ENCODE measurements around the gene PPFIA2. TPM values are rescaled to one million over a fixed set of nuclear protein-coding genes. Genes with fewer than 3 reads are reported as not detected.

The PPFIA2 gene
- total RNA-seq, 1 experiment from 2014 or later, result not detected

DNA sequence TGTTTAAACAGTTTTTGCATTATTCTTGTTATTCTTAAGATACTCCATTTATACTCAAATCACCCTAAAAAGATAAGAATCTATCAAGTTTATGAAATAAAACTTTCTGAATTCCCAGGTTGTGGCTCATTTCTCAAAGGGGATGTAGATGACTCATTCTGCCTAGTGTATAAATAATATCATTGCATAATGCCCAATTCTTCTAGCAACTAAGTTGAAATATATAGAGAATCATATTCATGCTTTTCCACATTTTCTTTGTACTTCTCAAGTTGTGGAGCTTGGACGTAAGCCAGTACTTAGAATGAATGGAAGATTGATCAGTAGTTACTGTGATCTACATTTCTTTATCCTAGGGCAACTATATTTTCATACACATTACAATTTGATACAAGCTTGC lies 201.1 kb downstream of the PPFIA2 start:
- Histone ChIP-seq H2AFZ (ENCODE audit: low read length) (no peak overlapping the region), H3K9me3 (ENCODE audit: low read length) (no peaks in the 10 kb centered on the region), H3K79me2 (ENCODE audit: low read length) (no peaks in the 10 kb centered on the region), H3K4me2 (ENCODE audit: low read length) (no peak overlapping the region), H3K4me3 (ENCODE audit: low read length) (no peak overlapping the region), H3K36me3 (ENCODE audit: low read depth, low read length) (no peaks in the 10 kb centered on the region), H3K27ac (ENCODE audit: low read length) (no peak overlapping the region), H3K4me1 (ENCODE audit: insufficient read depth, low read length) (no peaks in the 10 kb centered on the region), H3K9ac (ENCODE audit: low read length) (no peak overlapping the region), H3F3A (ENCODE audit: low read length, unreplicated experiment) (no peaks in the 10 kb centered on the region), H3K9me2 (replicated peaks; ENCODE audit: low read length) (no peaks in the 10 kb centered on the region), H4K20me1 (ENCODE audit: low read length) (no peaks in the 10 kb centered on the region), H3K27me3 (ENCODE audit: low read length) (no peaks in the 10 kb centered on the region)
- TF ChIP-seq EZH2phosphoT487 (IDR thresholded peaks at IDR 0.05; ENCODE audit: borderline replicate concordance, low read length) (no peak), CTCF (conservative IDR thresholded peaks at IDR 0.05; ENCODE audit: low read depth, low read length) (no peak), EZH2 (IDR thresholded peaks at IDR 0.05; ENCODE audit: low read length, unreplicated experiment) (no peak)
- ATAC-seq (no peak), DNase-seq (no peak)
- POLR2A ChIA-PET (ENCODE audit: unreplicated experiment), result no interaction called here
- CTCF ChIA-PET, result no interaction called here
- BruUV-seq (replicated peaks), result no TSS peak
- intact Hi-C loops (cut with micrococcal nuclease), result no loop called here

GRCh38 chr12:81546811-81547210 lies 212.3 kb downstream of the PPFIA2 start:
- no peak for TF ChIP-seq EZH2 (IDR thresholded peaks at IDR 0.05; ENCODE audit: low read length, unreplicated experiment)
- TF ChIP-seq EZH2phosphoT487 (IDR thresholded peaks at IDR 0.05; ENCODE audit: borderline replicate concordance, low read length), result no peak
- TF ChIP-seq CTCF (conservative IDR thresholded peaks at IDR 0.05; ENCODE audit: low read depth, low read length), result no peak
- intact Hi-C loops (cut with micrococcal nuclease), result no loop called here
- Histone ChIP-seq H3K27me3 (ENCODE audit: low read length) (no peaks in the 10 kb centered on the region), H3K9ac (ENCODE audit: low read length) (no peak overlapping the region), H2AFZ (ENCODE audit: low read length) (no peak overlapping the region), H3K4me2 (ENCODE audit: low read length) (no peak overlapping the region), H3F3A (ENCODE audit: low read length, unreplicated experiment) (no peaks in the 10 kb centered on the region), H3K36me3 (ENCODE audit: low read depth, low read length) (no peaks in the 10 kb centered on the region), H3K27ac (ENCODE audit: low read length) (no peak overlapping the region), H3K4me3 (ENCODE audit: low read length) (no peak overlapping the region), H3K9me2 (replicated peaks; ENCODE audit: low read length) (no peaks in the 10 kb centered on the region), H3K9me3 (ENCODE audit: low read length) (no peaks in the 10 kb centered on the region), H3K79me2 (ENCODE audit: low read length) (no peaks in the 10 kb centered on the region), H4K20me1 (ENCODE audit: low read length) (no peaks in the 10 kb centered on the region), H3K4me1 (ENCODE audit: insufficient read depth, low read length) (no peaks in the 10 kb centered on the region)
- DNase-seq (no peak), ATAC-seq (no peak)
- ChIA-PET CTCF (no interaction called here), POLR2A (ENCODE audit: unreplicated experiment) (no interaction called here)
- no TSS peak for BruUV-seq (replicated peaks)

DNA sequence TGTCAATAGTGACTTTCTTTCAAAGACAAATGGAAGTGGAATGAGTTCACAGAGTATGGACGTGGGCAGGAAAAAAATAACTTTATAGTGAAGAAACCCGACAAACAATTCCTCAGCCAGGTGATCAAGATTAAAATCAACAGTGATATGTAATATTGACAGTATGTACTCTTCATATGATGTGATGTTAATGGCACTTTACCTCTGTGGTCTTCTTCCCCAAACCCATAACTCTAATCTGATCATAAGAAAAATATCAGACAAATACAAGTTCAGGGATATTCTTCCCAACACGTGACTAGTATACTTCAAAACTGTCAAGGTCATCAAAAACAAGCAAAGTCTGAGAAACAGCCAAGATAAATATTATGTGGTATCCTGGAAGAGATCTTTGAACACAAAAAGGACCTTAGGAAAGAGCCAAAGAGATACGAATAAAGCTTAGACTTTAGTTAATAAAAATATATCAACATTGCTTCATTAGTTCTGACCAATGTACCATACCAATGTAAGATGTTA lies 215.5 kb downstream of the PPFIA2 start:
- POLR2A ChIA-PET (ENCODE audit: unreplicated experiment), result no interaction called here
- no peak overlapping the region for H3K4me3 ChIP-seq (ENCODE audit: low read length)
- H3K36me3 ChIP-seq (ENCODE audit: low read depth, low read length), result no peaks in the 10 kb centered on the region
- H2AFZ ChIP-seq (ENCODE audit: low read length), result no peak overlapping the region
- no peaks in the 10 kb centered on the region for H3K9me3 ChIP-seq (ENCODE audit: low read length)
- H3K27me3 ChIP-seq (ENCODE audit: low read length), result no peaks in the 10 kb centered on the region
- no TSS peak for BruUV-seq (replicated peaks)
- ATAC-seq (no peak), DNase-seq (no peak)
- no peak for TF ChIP-seq EZH2 (IDR thresholded peaks at IDR 0.05; ENCODE audit: low read length, unreplicated experiment)
- TF ChIP-seq CTCF (conservative IDR thresholded peaks at IDR 0.05; ENCODE audit: low read depth, low read length), result no peak
- TF ChIP-seq EZH2phosphoT487 (IDR thresholded peaks at IDR 0.05; ENCODE audit: borderline replicate concordance, low read length), result no peak
- no peak overlapping the region for H3K27ac ChIP-seq (ENCODE audit: low read length)
- no peaks in the 10 kb centered on the region for H3K79me2 ChIP-seq (ENCODE audit: low read length)
- H3K4me1 ChIP-seq (ENCODE audit: insufficient read depth, low read length), result no peaks in the 10 kb centered on the region
- no peak overlapping the region for H3K9ac ChIP-seq (ENCODE audit: low read length)
- H3K4me2 ChIP-seq (ENCODE audit: low read length), result no peak overlapping the region
- H3K9me2 ChIP-seq (replicated peaks; ENCODE audit: low read length), result no peaks in the 10 kb centered on the region
- CTCF ChIA-PET, result interaction anchor here (0.6 kb wide), 1 partner anchor 1058 kb away, joined by 3 read pairs; no protein-coding TSS in a partner anchor
- H3F3A ChIP-seq (ENCODE audit: low read length, unreplicated experiment), result no peaks in the 10 kb centered on the region
- intact Hi-C loops (cut with micrococcal nuclease), result no loop called here
- H4K20me1 ChIP-seq (ENCODE audit: low read length), result no peaks in the 10 kb centered on the region

All from PC-3 (cell line).